Activated B cell treated with CpG ODN at 0.5 μM for 24 hours (primary cell): ENCODE measurements around the gene PCDHGA5. TPM values are rescaled to one million over a fixed set of nuclear protein-coding genes. Genes with fewer than 3 reads are reported as not detected.
"Not testable (repeated sequence)": the region's sequence is repeated elsewhere in the genome, so short reads cannot be mapped to it uniquely, and the experiment has no call there.

Experiments
- ATAC-seq: fragments of 200-7000 bp; cut with Tn5 transposase; one replicate; pipeline ENCODE4 v1.10.0; 2021; ENCODE audit warnings: low read depth, mild to moderate bottlenecking, moderate library complexity
- CTCF ChIA-PET: fragments of 350-600 bp; sonication (Branson Sonifier 250); formaldehyde crosslinking; loops from one replicate; lab custom pipeline; 2021; ENCODE audit warnings: antibody characterized with exemption; lab: Charles Lee
- POLR2A ChIA-PET: fragments of 350-600 bp; sonication (Branson Sonifier 250); formaldehyde crosslinking; loops from one replicate; lab custom pipeline; 2021; ENCODE audit warnings: antibody characterized with exemption; lab: Charles Lee
- DNase-seq: peaks from one replicate; pipeline ENCODE4 v3.0.0; 2022
- H3K27ac Mint-ChIP-seq: one replicate; pipeline ENCODE4 v1.8.0; 2020; ENCODE audit warnings: mixed read lengths
- H3K27me3 Mint-ChIP-seq: one replicate; pipeline ENCODE4 v1.8.0; 2021; ENCODE audit warnings: mixed read lengths
- H3K36me3 Mint-ChIP-seq: one replicate; pipeline ENCODE4 v1.8.0; 2021; ENCODE audit warnings: low read depth, mixed read lengths
- H3K4me1 Mint-ChIP-seq: one replicate; pipeline ENCODE4 v1.8.0; 2021; ENCODE audit warnings: mixed read lengths
- H3K4me3 Mint-ChIP-seq: one replicate; pipeline ENCODE4 v1.8.0; 2020; ENCODE audit warnings: mild to moderate bottlenecking, mixed read lengths
- H3K9me3 Mint-ChIP-seq: one replicate; pipeline ENCODE4 v1.8.0; 2020; ENCODE audit warnings: mixed read lengths
- CTCF ChIP-seq: fragments of 200-600 bp; IDR thresholded peaks from one replicate; pipeline ENCODE4 v1.8.0; 2022; ENCODE audit warnings: antibody characterized with exemption, mild to moderate bottlenecking
- intact Hi-C: fragments of 100-400 bp; cut with micrococcal nuclease; formaldehyde crosslinking; loops from one replicate; pipeline ENCODE4 v1.15.1; 2024
- total RNA-seq: library from RNA; stranded (reverse); gene quantifications from 2 replicates; pipeline ENCODE4 v1.2.3, GENCODE V29; 2022

Gene PCDHGA5
- total RNA-seq, 1 donor from 2014 or later = 1.2 TPM

- ATAC-seq (no peak), DNase-seq (no peak)
- peaks cover 60% of the 10 kb centered on the region for H3K27me3 Mint-ChIP-seq
- ChIA-PET CTCF (no interaction called here), POLR2A (no interaction called here)
- intact Hi-C loops = no loop called here
- H3K4me1 Mint-ChIP-seq = peaks cover 2% of the 10 kb centered on the region
- no peak within 1 kb of the TSS for H3K4me3 Mint-ChIP-seq
- H3K9me3 Mint-ChIP-seq = peaks cover 45% of the 10 kb centered on the region
- no peak for TF ChIP-seq CTCF
- peaks cover 10% of the 10 kb centered on the region for H3K36me3 Mint-ChIP-seq
- no peak within 1 kb of the TSS for H3K27ac Mint-ChIP-seq
Observed at GRCh38 chr5:141338538-141339306, 25.2 kb upstream of the PCDHGA5 start, which contains the start of gene PCDHGA2. Gene PCDHGA2 (plus strand): TSS chr5:141338760.

GRCh38 chr5:141340781-141341354 is 23.1 kb upstream of the PCDHGA5 start:
- intact Hi-C loops, H3K36me3 Mint-ChIP-seq, POLR2A ChIA-PET, DNase-seq, H3K4me1 Mint-ChIP-seq, CTCF ChIA-PET, H3K4me3 Mint-ChIP-seq, H3K27ac Mint-ChIP-seq, ATAC-seq: not testable (repeated sequence)
- H3K27me3 Mint-ChIP-seq = peaks cover 61% of the 10 kb centered on the region
- peaks cover 41% of the 10 kb centered on the region for H3K9me3 Mint-ChIP-seq

GRCh38 chr5:141342773-141343172 is 21.2 kb upstream of the PCDHGA5 start:
- ChIA-PET POLR2A (no interaction called here), CTCF (no interaction called here)
- intact Hi-C loops = no loop called here
- Mint-ChIP-seq H3K4me3 (no peak overlapping the region), H3K4me1 (no peaks in the 10 kb centered on the region), H3K36me3 (peaks cover 4% of the 10 kb centered on the region), H3K27me3 (peaks cover 52% of the 10 kb centered on the region), H3K9me3 (peaks cover 35% of the 10 kb centered on the region), H3K27ac (no peak overlapping the region)
- no peak for DNase-seq
- no peak for TF ChIP-seq CTCF
- no peak for ATAC-seq

GRCh38 chr5:141343242-141343952 is 20.6 kb upstream of the PCDHGA5 start, which contains the start of gene PCDHGA3:
Gene PCDHGA3 (plus strand): TSS chr5:141343829. CDS start chr5:141344034, 205 bp downstream.
- intact Hi-C loops = no loop called here

More at GRCh38 chr5:141343242-141343952, 20.6 kb upstream of the PCDHGA5 start, which contains the start of gene PCDHGA3:
- Mint-ChIP-seq H3K4me1 (no peaks in the 10 kb centered on the region), H3K27ac (no peak within 1 kb of the TSS), H3K9me3 (peaks cover 30% of the 10 kb centered on the region), H3K36me3 (peaks cover 2% of the 10 kb centered on the region), H3K4me3 (peak within 1 kb of the TSS; percentile 7), H3K27me3 (peaks cover 50% of the 10 kb centered on the region)
- ChIA-PET POLR2A (no interaction called here), CTCF (interaction anchor here (1.1 kb wide), 1 partner anchor 224 kb away, joined by 3 read pairs; no protein-coding TSS in a partner anchor)
- no peak for ATAC-seq
- no peak for TF ChIP-seq CTCF
- no peak for DNase-seq
